H9 (cell line): ENCODE data around the gene TSPAN18. TPM values are rescaled to one million over a fixed set of nuclear protein-coding genes. Genes with fewer than 3 reads are reported as not detected.

Experiments
- DNase-seq: peaks from one replicate; pipeline ENCODE4 v3.0.0-alpha.2; 2017
- H2AFZ ChIP-seq: one replicate; pipeline ENCODE4 v1.6.1; 2013; ENCODE audit warnings: mild to moderate bottlenecking, low read length, control low read depth, moderate library complexity
- H2AK5ac ChIP-seq: 2 replicates; pipeline ENCODE4 v1.6.1; 2013; ENCODE audit warnings: low read length, control low read depth, mixed read lengths; ENCODE audit not compliant: insufficient read length
- H2BK120ac ChIP-seq: one replicate; pipeline ENCODE4 v1.6.1; 2013; ENCODE audit warnings: low read depth, mild to moderate bottlenecking, low read length, control low read depth, inconsistent platforms; ENCODE audit not compliant: poor library complexity, severe bottlenecking
- H2BK12ac ChIP-seq: 2 replicates; pipeline ENCODE4 v1.6.1; 2013; ENCODE audit warnings: low read length, control low read depth, mixed read lengths, low read depth; ENCODE audit not compliant: insufficient read length
- H2BK15ac ChIP-seq: 2 replicates; pipeline ENCODE4 v1.6.1; 2013; ENCODE audit warnings: low read depth, low read length, control low read depth
- H2BK20ac ChIP-seq: one replicate; pipeline ENCODE4 v1.6.1; 2013; ENCODE audit warnings: low read depth, mild to moderate bottlenecking, low read length, control low read depth, inconsistent platforms; ENCODE audit not compliant: poor library complexity, severe bottlenecking
- H2BK5ac ChIP-seq: 2 replicates; pipeline ENCODE4 v1.6.1; 2013; ENCODE audit warnings: low read length, control low read depth, mixed read lengths; ENCODE audit not compliant: insufficient read length
- H3K14ac ChIP-seq: 2 replicates; pipeline ENCODE4 v1.6.1; 2013; ENCODE audit warnings: low read length, control low read depth; ENCODE audit not compliant: insufficient read depth
- H3K18ac ChIP-seq: 2 replicates; pipeline ENCODE4 v1.6.1; 2013; ENCODE audit warnings: low read depth, mild to moderate bottlenecking, mixed read lengths, low read length, control low read depth; ENCODE audit not compliant: insufficient read length
- H3K23ac ChIP-seq: 2 replicates; pipeline ENCODE4 v1.6.1; 2013; ENCODE audit warnings: low read length, control low read depth, mixed read lengths, low read depth; ENCODE audit not compliant: insufficient read length
- H3K23me2 ChIP-seq: 2 replicates; pipeline ENCODE4 v1.6.1; 2013; ENCODE audit warnings: low read depth, mild to moderate bottlenecking, mixed read lengths, low read length, control low read depth; ENCODE audit not compliant: insufficient read length, poor library complexity, severe bottlenecking
- H3K27ac ChIP-seq: 2 replicates; pipeline ENCODE4 v1.5.1; 2013; ENCODE audit warnings: low read length, control low read depth, mixed read lengths, low read depth; ENCODE audit not compliant: insufficient read length
- H3K27me3 ChIP-seq: 2 replicates; pipeline ENCODE4 v1.6.1; 2013; ENCODE audit warnings: low read length, control low read depth, inconsistent platforms; ENCODE audit not compliant: insufficient read depth
- H3K4ac ChIP-seq: 2 replicates; pipeline ENCODE4 v1.6.1; 2013; ENCODE audit warnings: low read depth, mild to moderate bottlenecking, control low read depth, inconsistent platforms, low read length, moderate library complexity
- H3K4me1 ChIP-seq: 2 replicates; pipeline ENCODE4 v1.6.1; 2013; ENCODE audit warnings: low read length, control low read depth, inconsistent platforms; ENCODE audit not compliant: insufficient read depth
- H3K4me2 ChIP-seq: 2 replicates; pipeline ENCODE4 v1.6.1; 2013; ENCODE audit warnings: low read length, control low read depth, mixed read lengths; ENCODE audit not compliant: insufficient read length, insufficient read depth
- H3K56ac ChIP-seq: 2 replicates; pipeline ENCODE4 v1.6.1; 2013; ENCODE audit warnings: low read depth, mild to moderate bottlenecking, mixed read lengths, low read length, control low read depth; ENCODE audit not compliant: insufficient read length
- H3K79me1 ChIP-seq: 2 replicates; pipeline ENCODE4 v1.6.1; 2013; ENCODE audit warnings: low read depth, mild to moderate bottlenecking, moderate library complexity, low read length, control low read depth, inconsistent platforms; ENCODE audit not compliant: insufficient read depth, poor library complexity, severe bottlenecking
- H3K79me2 ChIP-seq: 2 replicates; pipeline ENCODE4 v1.6.1; 2013; ENCODE audit warnings: low read length, control low read depth, inconsistent platforms; ENCODE audit not compliant: insufficient read depth
- H3K9ac ChIP-seq: 2 replicates; pipeline ENCODE4 v1.6.1; 2013; ENCODE audit warnings: low read length, control low read depth, mixed read lengths; ENCODE audit not compliant: insufficient read length; ENCODE audit errors: extremely low read depth
- H3K9me3 ChIP-seq: one replicate; pipeline ENCODE4 v1.6.1; 2013; ENCODE audit warnings: low read depth, low read length, inconsistent platforms; ENCODE audit not compliant: control insufficient read depth
- H3T11ph ChIP-seq: one replicate; pipeline ENCODE4 v1.6.1; 2013; ENCODE audit warnings: mild to moderate bottlenecking, low read length, control low read depth, inconsistent platforms
- H4K20me1 ChIP-seq: one replicate; pipeline ENCODE4 v1.6.1; 2013; ENCODE audit not compliant: control insufficient read depth, insufficient read length, insufficient read depth
- H4K5ac ChIP-seq: 2 replicates; pipeline ENCODE4 v1.6.1; 2013; ENCODE audit warnings: low read depth, mild to moderate bottlenecking, mixed read lengths, low read length, control low read depth; ENCODE audit not compliant: insufficient read length
- H4K8ac ChIP-seq: replicated peaks from 2 replicates; pipeline ENCODE4 v1.6.1; 2013; ENCODE audit warnings: low read length, control low read depth, mixed read lengths, low read depth; ENCODE audit not compliant: insufficient read length
- H4K91ac ChIP-seq: 2 replicates; pipeline ENCODE4 v1.6.1; 2013; ENCODE audit warnings: low read depth, mild to moderate bottlenecking, moderate library complexity, mixed read lengths, low read length, control low read depth; ENCODE audit not compliant: insufficient read length
- H3K27ac Mint-ChIP-seq, 3 experiments: 2 replicates in 2 of 3; 3 replicates in 1 of 3; pipeline ENCODE4 v1.8.0; 2020 to 2021; ENCODE audit warnings: mixed read lengths in 3 of 3, mild to moderate bottlenecking in 1 of 3, moderate library complexity in 1 of 3
- H3K27me3 Mint-ChIP-seq: 2 replicates; pipeline ENCODE4 v1.8.0; 2021; ENCODE audit warnings: low read depth, mild to moderate bottlenecking, moderate library complexity, mixed read lengths
- H3K36me3 Mint-ChIP-seq, 3 experiments: 2 replicates in 2 of 3; 3 replicates in 1 of 3; pipeline ENCODE4 v1.8.0; 2020 to 2021; ENCODE audit warnings: low read depth in 3 of 3, mixed read lengths in 3 of 3; ENCODE audit not compliant: insufficient read depth in 1 of 3
- H3K4me1 Mint-ChIP-seq, 2 experiments: 2 replicates each; pipeline ENCODE4 v1.8.0; 2020; ENCODE audit warnings: mixed read lengths in 2 of 2
- H3K4me3 Mint-ChIP-seq, 2 experiments: 2 replicates in 1 of 2; 3 replicates in 1 of 2; pipeline ENCODE4 v1.8.0; 2020 to 2021; ENCODE audit warnings: mild to moderate bottlenecking in 2 of 2, mixed read lengths in 2 of 2, moderate library complexity in 1 of 2
- H3K9me3 Mint-ChIP-seq, 2 experiments: 2 replicates in 1 of 2; 3 replicates in 1 of 2; pipeline ENCODE4 v1.8.0; 2020; ENCODE audit warnings: mild to moderate bottlenecking in 2 of 2, mixed read lengths in 2 of 2, moderate library complexity in 1 of 2
- CTCF ChIP-seq: fragments of 200-600 bp; sonication (generic); conservative IDR thresholded peaks from 3 replicates; pipeline ENCODE4 v1.8.0; 2021; ENCODE audit warnings: antibody characterized with exemption, mild to moderate bottlenecking
- WGBS: extraction: QIAGEN DNeasy Blood & Tissue Kit; methylation state at CpG from one replicate; pipeline ENCODE4 v1.1.7; 2013; ENCODE audit warnings: missing lambda C conversion rate, low lambda C conversion rate, mixed read lengths; ENCODE audit not compliant: insufficient read length; ENCODE audit errors: extremely low coverage; 5-methylcytosine and 5-hydroxymethylcytosine counted together
- total RNA-seq: library from RNA; stranded (reverse); gene quantifications from 2 replicates; pipeline ENCODE4 v1.2.1, GENCODE V29; 2021

Gene TSPAN18
- total RNA-seq, 1 experiment from 2014 or later: 25.3 TPM

GRCh38 chr11:44811841-44812448 lies 85.2 kb downstream of the TSPAN18 start:
- H3K27me3 Mint-ChIP-seq: no peaks in the 10 kb centered on the region; the same call in 1 of the 2 replicates
- no peak overlapping the region for H3T11ph ChIP-seq
- H3K27ac Mint-ChIP-seq: no peak overlapping the region
- no peaks in the 10 kb centered on the region for H3K79me1 ChIP-seq
- no peak for DNase-seq
- H3K4ac ChIP-seq: no peak overlapping the region
- 0 out of 5 replicates have a peak, but pooled peaks cover 0 to 3% of the 10 kb centered on the region in 2 experiments for H3K9me3 Mint-ChIP-seq
- H2AFZ ChIP-seq: no peak overlapping the region
- no peaks in the 10 kb centered on the region for H3K23me2 ChIP-seq
- no peak overlapping the region for H3K9ac ChIP-seq
- H2AK5ac ChIP-seq: no peak overlapping the region
- H3K18ac ChIP-seq: no peak overlapping the region
- peaks cover 0 to 4% (median 0%) of the 10 kb centered on the region in 3 experiments; a peak in 1 of 7 replicates for H3K36me3 Mint-ChIP-seq
- no peak overlapping the region for H4K8ac ChIP-seq
- H2BK20ac ChIP-seq: no peak overlapping the region
- no peaks in the 10 kb centered on the region for H3K79me2 ChIP-seq
- H3K4me3 Mint-ChIP-seq: no peak overlapping the region
- H3K4me2 ChIP-seq: no peak overlapping the region
- peaks cover 14 to 15% of the 10 kb centered on the region in 2 experiments for H3K4me1 Mint-ChIP-seq
- H4K91ac ChIP-seq: no peak overlapping the region
- no peak overlapping the region for H4K5ac ChIP-seq
- H3K27me3 ChIP-seq: no peaks in the 10 kb centered on the region
- no peak overlapping the region for H3K56ac ChIP-seq
- no peak overlapping the region for H3K14ac ChIP-seq
- H2BK15ac ChIP-seq: no peak overlapping the region
- no peak for TF ChIP-seq CTCF
- H3K27ac ChIP-seq: no peak overlapping the region
- H4K20me1 ChIP-seq: no peaks in the 10 kb centered on the region
- no CpG with 5 or more reads among the region's 6 CpGs for WGBS
- H3K23ac ChIP-seq: no peak overlapping the region
- no peaks in the 10 kb centered on the region for H3K4me1 ChIP-seq
- no peaks in the 10 kb centered on the region for H3K9me3 ChIP-seq
- no peak overlapping the region for H2BK120ac ChIP-seq
- H2BK5ac ChIP-seq: no peak overlapping the region
- no peak overlapping the region for H2BK12ac ChIP-seq
